ENCODE results near the gene ENAH.
"Not testable (repeated sequence)": the region's sequence is repeated elsewhere in the genome, so short reads cannot be mapped to it uniquely, and the experiment has no call there.

Gene ENAH

GRCh38 chr1:225514671-225515081 lies 138.2 kb downstream of the ENAH start:
- no peak for DNase-seq (ENCODE audit: low read depth, low spot score)
- no peak overlapping the region for H3K4me3 ChIP-seq (ENCODE audit: low read length)

GRCh38 chr1:225513576-225513975 lies 139.3 kb downstream of the ENAH start:
- H3K4me3 ChIP-seq (ENCODE audit: low read length); DNase-seq (ENCODE audit: low read depth, low spot score): not testable (repeated sequence)

GRCh38 chr1:225511828-225512381 lies 141.0 kb downstream of the ENAH start:
- H3K4me3 ChIP-seq (ENCODE audit: low read length) = no peak overlapping the region
- no peak for DNase-seq (ENCODE audit: low read depth, low spot score)

- not testable (repeated sequence) for DNase-seq (ENCODE audit: low read depth, low spot score); H3K4me3 ChIP-seq (ENCODE audit: low read length)
These were observed 142.2 kb downstream of the ENAH start for GRCh38 chr1:225510740-225511139.

GRCh38 chr1:225509770-225510169 lies 143.2 kb downstream of the ENAH start:
- no peak for DNase-seq (ENCODE audit: low read depth, low spot score)
- H3K4me3 ChIP-seq (ENCODE audit: low read length) = no peak overlapping the region

- no peak overlapping the region for H3K4me3 ChIP-seq (ENCODE audit: low read length)
- no peak for DNase-seq (ENCODE audit: low read depth, low spot score)
These were observed 143.6 kb downstream of the ENAH start for GRCh38 chr1:225509376-225509707.

GRCh38 chr1:225508538-225509375 lies 144.2 kb downstream of the ENAH start:
- no peak overlapping the region for H3K4me3 ChIP-seq (ENCODE audit: low read length)
- DNase-seq (ENCODE audit: low read depth, low spot score) = no peak

GRCh38 chr1:225506727-225507126 lies 146.2 kb downstream of the ENAH start:
- no peak for DNase-seq (ENCODE audit: low read depth, low spot score)
- no peak overlapping the region for H3K4me3 ChIP-seq (ENCODE audit: low read length)

- DNase-seq (ENCODE audit: low read depth, low spot score) = no peak
- H3K4me3 ChIP-seq (ENCODE audit: low read length) = no peak overlapping the region
These were observed 148.1 kb downstream of the ENAH start for GRCh38 chr1:225504776-225505175.

- no peak for DNase-seq (ENCODE audit: low read depth, low spot score)
- no peak overlapping the region for H3K4me3 ChIP-seq (ENCODE audit: low read length)
These were observed 152.2 kb downstream of the ENAH start for GRCh38 chr1:225500624-225501192.

GRCh38 chr1:225498549-225499136 lies 154.3 kb downstream of the ENAH start:
- DNase-seq (ENCODE audit: low read depth, low spot score) = no peak
- no peak overlapping the region for H3K4me3 ChIP-seq (ENCODE audit: low read length)

- no peak overlapping the region for H3K4me3 ChIP-seq (ENCODE audit: low read length)
- DNase-seq (ENCODE audit: low read depth, low spot score) = no peak
These were observed 158.0 kb downstream of the ENAH start for GRCh38 chr1:225494789-225495359.

GRCh38 chr1:225493591-225494246 lies 159.2 kb downstream of the ENAH start:
- H3K4me3 ChIP-seq (ENCODE audit: low read length) = no peak overlapping the region
- no peak for DNase-seq (ENCODE audit: low read depth, low spot score)

GRCh38 chr1:225488676-225489075 lies 164.2 kb downstream of the ENAH start:
- DNase-seq (ENCODE audit: low read depth, low spot score) = no peak

GRCh38 chr1:225486856-225487255 lies 166.1 kb downstream of the ENAH start:
- H3K4me3 ChIP-seq (ENCODE audit: low read length) = no peak overlapping the region
- no peak for DNase-seq (ENCODE audit: low read depth, low spot score)

More at GRCh38 chr1:225488676-225489075, 164.2 kb downstream of the ENAH start:
- H3K4me3 ChIP-seq (ENCODE audit: low read length) = no peak overlapping the region

- DNase-seq (ENCODE audit: low read depth, low spot score) = no peak
- no peak overlapping the region for H3K4me3 ChIP-seq (ENCODE audit: low read length)
These were observed 166.9 kb downstream of the ENAH start for GRCh38 chr1:225485991-225486530.

GRCh38 chr1:225485226-225485625 lies 167.7 kb downstream of the ENAH start:
- no peak overlapping the region for H3K4me3 ChIP-seq (ENCODE audit: low read length)
- DNase-seq (ENCODE audit: low read depth, low spot score) = no peak

- H3K4me3 ChIP-seq (ENCODE audit: low read length) = no peak overlapping the region
- DNase-seq (ENCODE audit: low read depth, low spot score) = no peak
These were observed 168.2 kb downstream of the ENAH start for GRCh38 chr1:225484657-225485214.
